MM.1S (cell line): ENCODE measurements around the gene POU2F2.

Experiments used
- DNase-seq: peaks from one replicate; pipeline ENCODE4 v3.0.0-alpha.2; 2015
- H2AFZ ChIP-seq: fragments of 300-600 bp; sonication (generic); 2 replicates; pipeline ENCODE4 v1.6.0; 2016; ENCODE audit warnings: antibody characterized with exemption, low read length
- H3F3A ChIP-seq: fragments of 300-600 bp; sonication (generic); 2 replicates; pipeline ENCODE4 v1.6.1; 2016; ENCODE audit warnings: mild to moderate bottlenecking, antibody characterized with exemption, low read length, moderate library complexity, mixed read lengths; ENCODE audit not compliant: insufficient read depth
- H3K27ac ChIP-seq: fragments of 300-600 bp; sonication (generic); 2 replicates; pipeline ENCODE4 v1.5.1; 2016; ENCODE audit warnings: mild to moderate bottlenecking, low read length
- H3K27me3 ChIP-seq: fragments of 300-600 bp; sonication (generic); replicated peaks from 2 replicates; pipeline ENCODE4 v1.6.0; 2016; ENCODE audit warnings: low read length; ENCODE audit not compliant: insufficient read depth
- H3K36me3 ChIP-seq: fragments of 300-600 bp; sonication (generic); replicated peaks from 2 replicates; pipeline ENCODE4 v1.6.1; 2016; ENCODE audit warnings: mild to moderate bottlenecking, low read length, mixed read lengths; ENCODE audit not compliant: insufficient read depth
- H3K4me1 ChIP-seq: fragments of 300-600 bp; sonication (generic); 2 replicates; pipeline ENCODE4 v1.6.1; 2016; ENCODE audit warnings: low read length, mixed read lengths
- H3K4me2 ChIP-seq: fragments of 300-600 bp; sonication (generic); 2 replicates; pipeline ENCODE4 v1.6.0; 2016; ENCODE audit warnings: low read depth, low read length
- H3K4me3 ChIP-seq: fragments of 300-600 bp; sonication (generic); 2 replicates; pipeline ENCODE4 v1.5.1; 2016; ENCODE audit warnings: low read length, mixed read lengths
- H3K79me2 ChIP-seq: fragments of 300-600 bp; sonication (generic); 2 replicates; pipeline ENCODE4 v1.6.1; 2016; ENCODE audit warnings: mixed run types, low read length, mixed read lengths
- H3K9ac ChIP-seq: fragments of 300-600 bp; sonication (generic); 2 replicates; pipeline ENCODE4 v1.6.1; 2016; ENCODE audit warnings: low read length, mixed read lengths
- H3K9me2 ChIP-seq: fragments of 300-600 bp; sonication (generic); replicated peaks from 2 replicates; pipeline ENCODE4 v1.6.1; 2016; ENCODE audit warnings: mild to moderate bottlenecking, low read length, mixed read lengths; ENCODE audit not compliant: insufficient read depth
- H3K9me3 ChIP-seq: fragments of 300-600 bp; sonication (generic); replicated peaks from 2 replicates; pipeline ENCODE4 v1.6.1; 2016; ENCODE audit warnings: mild to moderate bottlenecking, low read length, mixed read lengths; ENCODE audit not compliant: insufficient read depth
- H4K20me1 ChIP-seq: fragments of 300-600 bp; sonication (generic); 2 replicates; pipeline ENCODE4 v1.6.1; 2016; ENCODE audit warnings: mild to moderate bottlenecking, low read length, moderate library complexity, mixed read lengths; ENCODE audit not compliant: insufficient read depth
- EZH2 ChIP-seq: fragments of 300-600 bp; sonication (generic); optimal IDR thresholded peaks from 2 replicates; pipeline ENCODE3; 2017; ENCODE audit warnings: low read depth, mild to moderate bottlenecking, antibody characterized with exemption, low read length, mixed read lengths
- EZH2phosphoT487 ChIP-seq: fragments of 300-600 bp; sonication (generic); IDR thresholded peaks from 2 replicates; pipeline ENCODE4 v1.6.1; 2018; ENCODE audit warnings: antibody characterized with exemption, low read length
- TF ChIP-seq, protein P1 (sequence below): fragments of 300-600 bp; sonication (generic); IDR thresholded peaks from 2 replicates; pipeline ENCODE4 v1.5.1; 2016; ENCODE audit warnings: antibody characterized with exemption, low read length, mixed read lengths

Gene POU2F2

DNA sequence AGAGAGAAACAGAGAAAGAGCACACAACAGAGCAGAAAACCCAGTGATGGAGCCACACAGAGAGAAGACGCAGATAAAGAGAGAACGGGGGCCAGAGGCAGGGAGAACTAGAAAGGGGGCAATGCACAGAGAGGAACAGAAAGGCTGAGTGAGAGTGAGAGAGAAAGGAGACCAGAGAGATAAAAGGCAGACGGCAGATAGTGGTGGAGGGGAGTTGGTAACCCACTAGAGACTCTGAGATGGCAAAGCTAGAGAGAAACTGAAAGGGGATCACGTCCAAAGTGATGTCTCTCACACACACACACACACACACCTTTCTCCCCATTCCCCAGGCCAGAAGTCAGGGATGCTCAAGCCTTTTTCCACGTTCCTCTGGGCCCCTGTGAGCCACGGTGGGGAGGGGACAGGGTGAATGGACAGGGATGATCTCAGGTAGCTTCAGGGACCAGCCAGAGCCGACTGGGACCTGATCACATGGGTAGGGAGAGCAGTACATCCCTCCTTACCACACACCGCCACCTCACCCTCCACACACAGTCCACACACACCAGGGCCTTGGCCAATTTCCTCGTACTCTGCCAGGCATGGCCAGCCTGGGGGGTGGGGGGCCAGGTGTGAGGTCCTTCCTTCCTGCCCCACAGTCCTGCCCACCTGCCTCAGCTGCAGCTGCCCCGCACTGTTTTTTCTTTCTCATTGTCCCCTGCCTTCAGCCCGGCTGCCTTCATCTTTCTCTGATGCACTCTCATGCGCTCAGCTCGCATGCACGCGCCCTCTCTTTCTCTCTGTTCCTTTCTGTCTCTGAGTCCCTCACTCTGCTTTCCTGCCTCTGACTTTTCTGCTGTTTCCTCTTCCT is 22.5 kb upstream of the POU2F2 start:
- no peak overlapping the region for H2AFZ ChIP-seq
- TF ChIP-seq, protein P1, sequence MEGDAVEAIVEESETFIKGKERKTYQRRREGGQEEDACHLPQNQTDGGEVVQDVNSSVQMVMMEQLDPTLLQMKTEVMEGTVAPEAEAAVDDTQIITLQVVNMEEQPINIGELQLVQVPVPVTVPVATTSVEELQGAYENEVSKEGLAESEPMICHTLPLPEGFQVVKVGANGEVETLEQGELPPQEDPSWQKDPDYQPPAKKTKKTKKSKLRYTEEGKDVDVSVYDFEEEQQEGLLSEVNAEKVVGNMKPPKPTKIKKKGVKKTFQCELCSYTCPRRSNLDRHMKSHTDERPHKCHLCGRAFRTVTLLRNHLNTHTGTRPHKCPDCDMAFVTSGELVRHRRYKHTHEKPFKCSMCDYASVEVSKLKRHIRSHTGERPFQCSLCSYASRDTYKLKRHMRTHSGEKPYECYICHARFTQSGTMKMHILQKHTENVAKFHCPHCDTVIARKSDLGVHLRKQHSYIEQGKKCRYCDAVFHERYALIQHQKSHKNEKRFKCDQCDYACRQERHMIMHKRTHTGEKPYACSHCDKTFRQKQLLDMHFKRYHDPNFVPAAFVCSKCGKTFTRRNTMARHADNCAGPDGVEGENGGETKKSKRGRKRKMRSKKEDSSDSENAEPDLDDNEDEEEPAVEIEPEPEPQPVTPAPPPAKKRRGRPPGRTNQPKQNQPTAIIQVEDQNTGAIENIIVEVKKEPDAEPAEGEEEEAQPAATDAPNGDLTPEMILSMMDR: no peak
- TF ChIP-seq EZH2phosphoT487: no peak
- no peak for TF ChIP-seq EZH2
- no peaks in the 10 kb centered on the region for H3K79me2 ChIP-seq
- 0 out of 2 replicates have a peak overlapping the region, but pooled peaks have one; percentile 22 for H3K4me3 ChIP-seq
- no peaks in the 10 kb centered on the region for H3K36me3 ChIP-seq
- no peaks in the 10 kb centered on the region for H4K20me1 ChIP-seq
- peaks cover 42% of the 10 kb centered on the region for H3K27me3 ChIP-seq
- no peaks in the 10 kb centered on the region for H3K9me2 ChIP-seq
- H3F3A ChIP-seq: no peaks in the 10 kb centered on the region
- no peak overlapping the region for H3K27ac ChIP-seq
- peak overlapping the region; percentile 21; the same call in 1 of the 2 replicates for H3K4me2 ChIP-seq
- no peaks in the 10 kb centered on the region for H3K9me3 ChIP-seq
- no peak for DNase-seq
- H3K9ac ChIP-seq: no peak overlapping the region
- H3K4me1 ChIP-seq: no peaks in the 10 kb centered on the region

DNA sequence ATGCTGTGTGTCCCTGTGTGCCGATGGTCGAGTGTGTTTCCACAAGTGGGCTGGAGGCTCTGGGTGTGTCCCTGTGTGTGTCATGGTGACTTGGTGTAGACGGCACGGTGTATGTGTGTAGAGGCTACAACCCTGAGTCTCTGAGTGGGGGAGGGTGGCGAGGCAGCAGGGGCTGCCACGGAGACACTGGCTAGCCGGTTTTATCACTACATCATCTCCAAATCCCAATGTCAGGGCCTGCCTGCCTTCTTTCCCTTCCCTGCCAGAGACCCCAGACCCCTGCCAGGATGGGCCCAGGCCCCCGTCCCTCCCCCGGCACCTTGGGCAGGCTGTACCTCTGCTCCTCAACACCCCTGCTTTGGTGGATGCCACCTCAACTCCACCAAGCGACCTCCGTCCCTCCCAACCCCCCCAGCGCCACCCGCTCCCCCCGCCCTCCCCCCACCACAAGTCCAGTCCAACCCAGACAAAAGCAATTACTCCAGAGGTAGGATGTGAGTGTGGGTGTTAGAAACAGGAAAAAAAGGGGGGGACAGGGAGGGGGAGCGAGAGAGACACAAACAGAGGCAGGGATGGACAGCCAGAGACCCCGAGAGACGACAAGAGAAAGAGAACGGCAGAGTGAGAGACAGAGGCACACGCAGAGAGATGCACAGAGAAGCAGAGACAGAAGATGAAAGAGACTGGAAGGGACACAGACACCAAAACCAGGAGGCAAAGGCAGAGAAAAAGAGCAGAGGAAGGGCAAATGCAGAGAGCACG is 21.6 kb upstream of the POU2F2 start:
- no peak for DNase-seq
- Histone ChIP-seq H3K27me3 (peaks cover 50% of the 10 kb centered on the region), H3K4me3 (0 out of 2 replicates have a peak overlapping the region, but pooled peaks have one; percentile 22), H3K79me2 (no peaks in the 10 kb centered on the region), H3K4me2 (peak overlapping the region; percentile 21; the same call in 1 of the 2 replicates), H4K20me1 (no peaks in the 10 kb centered on the region), H3K4me1 (no peaks in the 10 kb centered on the region), H3K9ac (no peak overlapping the region), H3K9me2 (no peaks in the 10 kb centered on the region), H3F3A (no peaks in the 10 kb centered on the region), H3K9me3 (no peaks in the 10 kb centered on the region), H2AFZ (no peak overlapping the region), H3K36me3 (no peaks in the 10 kb centered on the region), H3K27ac (no peak overlapping the region)
- TF ChIP-seq EZH2phosphoT487 (no peak), EZH2 (no peak)
- TF ChIP-seq, protein P1: no peak

DNA sequence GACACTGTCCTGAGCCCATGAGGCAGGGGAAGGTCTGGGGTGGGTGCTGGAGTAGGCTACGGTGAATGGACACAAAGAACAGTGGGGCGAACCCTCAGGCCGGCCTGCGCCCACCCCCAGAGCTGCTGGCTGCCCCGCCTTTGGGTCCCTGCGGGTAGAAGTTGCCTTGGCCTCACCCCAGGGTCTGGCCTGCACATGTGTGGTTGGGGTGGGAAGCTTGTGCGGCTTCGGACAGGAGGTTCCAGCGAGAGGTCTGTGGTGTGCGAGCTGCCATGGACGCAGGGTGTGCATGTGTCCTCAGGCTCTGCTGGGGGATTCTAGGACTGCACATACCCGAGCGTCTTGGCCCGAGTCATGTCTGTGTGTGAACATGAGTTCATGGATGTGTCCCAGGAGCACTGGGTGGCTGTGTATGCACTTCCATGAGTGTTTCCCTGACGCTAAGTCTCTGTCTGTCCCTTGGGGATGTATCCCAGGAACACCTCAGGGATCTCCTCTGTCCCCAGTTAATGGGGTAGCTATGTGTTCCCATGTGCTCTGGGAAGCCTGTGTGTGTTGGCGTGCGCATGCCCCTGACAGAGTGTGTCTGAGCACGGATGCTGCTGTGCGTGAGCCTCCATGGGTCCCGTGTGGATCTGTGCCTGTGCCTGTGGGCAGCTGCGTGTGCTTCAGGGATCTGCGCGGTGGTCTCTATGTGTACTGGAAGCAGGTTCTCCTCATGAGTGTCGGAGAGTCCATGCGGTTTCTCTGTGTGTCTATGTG is 20.8 kb upstream of the POU2F2 start:
- Histone ChIP-seq H3K27ac (no peak overlapping the region), H3K27me3 (peaks cover 50% of the 10 kb centered on the region), H3K36me3 (no peaks in the 10 kb centered on the region), H3K79me2 (no peaks in the 10 kb centered on the region), H3K4me1 (no peaks in the 10 kb centered on the region), H3K4me2 (no peak overlapping the region), H3K9me2 (no peaks in the 10 kb centered on the region), H3K9me3 (no peaks in the 10 kb centered on the region), H2AFZ (no peak overlapping the region), H3K4me3 (no peak overlapping the region), H3F3A (no peaks in the 10 kb centered on the region), H3K9ac (no peak overlapping the region), H4K20me1 (no peaks in the 10 kb centered on the region)
- TF ChIP-seq EZH2 (no peak), EZH2phosphoT487 (no peak)
- TF ChIP-seq, protein P1: no peak
- no peak for DNase-seq
